ENCODE results near the gene HIC1.
A peak's percentile ranks its signal among the peaks of the same experiment; 100 is the strongest.
"Not testable (repeated sequence)": the region's sequence is repeated elsewhere in the genome, so short reads cannot be mapped to it uniquely, and the experiment has no call there.

HIC1 gene

DNA sequence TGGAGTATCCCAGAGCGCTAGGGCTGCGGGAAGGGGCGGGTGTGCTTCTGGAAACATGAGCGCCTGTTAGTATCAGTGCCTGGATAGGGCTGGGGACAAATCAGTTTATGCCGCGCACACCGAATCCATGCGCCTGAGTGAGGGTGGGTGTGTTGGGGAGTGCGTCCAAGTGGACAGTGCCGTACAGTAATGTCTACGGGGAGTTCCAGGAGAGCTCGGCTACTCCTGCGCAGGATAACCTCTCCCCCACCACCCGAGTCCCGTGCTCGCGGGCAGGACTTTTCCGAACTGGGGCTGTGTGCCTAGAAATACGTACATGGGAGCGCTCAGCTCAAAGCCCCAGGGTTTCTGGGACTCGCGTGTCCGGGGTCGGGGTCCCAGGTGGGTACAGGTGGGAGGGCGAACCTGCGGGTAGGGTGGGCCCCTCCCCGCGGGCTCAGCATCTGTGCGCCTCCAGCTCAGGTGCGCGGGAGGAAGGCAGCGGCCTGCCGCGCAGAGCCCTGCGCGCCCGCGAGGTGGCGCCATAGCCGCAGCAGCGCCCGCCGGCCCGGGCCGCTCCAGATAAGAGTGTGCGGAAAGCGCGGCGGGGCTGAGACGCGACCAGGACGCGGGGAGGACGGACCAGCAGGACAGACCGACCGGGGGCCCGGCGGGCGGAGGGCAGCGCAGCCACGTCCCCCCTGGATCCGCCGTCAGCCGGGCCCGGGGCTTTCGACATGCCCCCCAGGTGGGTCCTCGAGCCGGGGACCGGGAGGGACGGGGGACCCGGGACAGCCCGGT, at the start of gene HIC1:
Gene HIC1, plus strand, starts transcription at position 592 of the 780 bp plus-strand sequence. CDS start 1,588 bp downstream, outside the sequence.
- H3K27ac Mint-ChIP-seq = peak within 1 kb of the TSS; percentile 63
- H3K36me3 Mint-ChIP-seq (ENCODE audit: low read depth) = peaks cover 13% of the 10 kb centered on the region
- peaks cover 17% of the 10 kb centered on the region for H3K27me3 Mint-ChIP-seq
- peak within 1 kb of the TSS; percentile 73 for H3K4me3 Mint-ChIP-seq
- H3K4me1 Mint-ChIP-seq (ENCODE audit: low read depth) = peaks cover 33% of the 10 kb centered on the region
- H3K9me3 Mint-ChIP-seq = no peaks in the 10 kb centered on the region
- peak; percentile 89 for DNase-seq

DNA sequence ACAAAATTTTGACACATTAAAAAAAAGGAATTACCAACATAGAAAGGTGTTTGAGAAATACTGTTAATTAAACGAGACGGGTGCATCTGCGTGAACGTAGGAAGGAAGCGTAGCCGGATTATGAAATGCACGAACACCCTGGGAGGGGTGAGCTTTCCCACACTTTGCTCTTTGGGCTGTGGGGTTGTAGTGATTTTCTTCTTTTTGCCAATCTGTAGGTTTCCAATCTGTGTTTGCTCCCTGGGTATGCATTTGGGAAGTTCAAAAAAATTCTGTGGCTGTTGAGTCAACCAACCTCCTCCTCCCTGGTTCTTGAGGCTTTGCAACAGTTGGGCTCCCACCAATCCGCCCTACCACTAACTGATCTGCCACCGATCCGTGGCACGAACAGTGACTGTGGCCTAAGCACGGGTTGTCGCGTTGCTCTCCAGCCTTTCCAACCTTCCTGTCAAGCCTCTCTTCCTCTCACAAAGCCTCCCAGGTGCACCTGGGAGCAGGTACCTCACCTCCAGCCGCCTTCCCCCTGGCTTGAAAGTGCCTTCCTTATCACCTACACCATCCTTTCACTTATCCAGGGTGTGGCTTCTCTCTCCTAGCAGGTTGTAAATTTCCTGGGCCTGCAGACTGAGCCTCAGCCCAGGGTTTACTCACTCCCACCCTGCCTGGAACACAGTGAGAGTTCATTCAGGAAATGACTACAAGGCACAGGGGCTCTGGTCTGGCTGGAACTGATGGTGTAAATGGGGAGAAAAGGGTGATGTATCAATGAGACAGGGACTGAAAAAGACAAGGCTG, 46.4 kb upstream of the HIC1 start:
- DNase-seq = no peak
- H3K9me3 Mint-ChIP-seq = no peaks in the 10 kb centered on the region
- H3K4me1 Mint-ChIP-seq (ENCODE audit: low read depth) = no peaks in the 10 kb centered on the region
- no peak overlapping the region for H3K4me3 Mint-ChIP-seq
- peaks cover 7% of the 10 kb centered on the region for H3K27me3 Mint-ChIP-seq
- no peak overlapping the region for H3K27ac Mint-ChIP-seq
- no peaks in the 10 kb centered on the region for H3K36me3 Mint-ChIP-seq (ENCODE audit: low read depth)

GRCh38 chr17:2009737-2010136, 45.2 kb upstream of the HIC1 start:
- Mint-ChIP-seq H3K27me3 (peaks cover 7% of the 10 kb centered on the region), H3K4me3 (no peak overlapping the region), H3K4me1 (ENCODE audit: low read depth) (no peaks in the 10 kb centered on the region), H3K27ac (no peak overlapping the region), H3K36me3 (ENCODE audit: low read depth) (no peaks in the 10 kb centered on the region), H3K9me3 (no peaks in the 10 kb centered on the region)
- no peak for DNase-seq

DNA sequence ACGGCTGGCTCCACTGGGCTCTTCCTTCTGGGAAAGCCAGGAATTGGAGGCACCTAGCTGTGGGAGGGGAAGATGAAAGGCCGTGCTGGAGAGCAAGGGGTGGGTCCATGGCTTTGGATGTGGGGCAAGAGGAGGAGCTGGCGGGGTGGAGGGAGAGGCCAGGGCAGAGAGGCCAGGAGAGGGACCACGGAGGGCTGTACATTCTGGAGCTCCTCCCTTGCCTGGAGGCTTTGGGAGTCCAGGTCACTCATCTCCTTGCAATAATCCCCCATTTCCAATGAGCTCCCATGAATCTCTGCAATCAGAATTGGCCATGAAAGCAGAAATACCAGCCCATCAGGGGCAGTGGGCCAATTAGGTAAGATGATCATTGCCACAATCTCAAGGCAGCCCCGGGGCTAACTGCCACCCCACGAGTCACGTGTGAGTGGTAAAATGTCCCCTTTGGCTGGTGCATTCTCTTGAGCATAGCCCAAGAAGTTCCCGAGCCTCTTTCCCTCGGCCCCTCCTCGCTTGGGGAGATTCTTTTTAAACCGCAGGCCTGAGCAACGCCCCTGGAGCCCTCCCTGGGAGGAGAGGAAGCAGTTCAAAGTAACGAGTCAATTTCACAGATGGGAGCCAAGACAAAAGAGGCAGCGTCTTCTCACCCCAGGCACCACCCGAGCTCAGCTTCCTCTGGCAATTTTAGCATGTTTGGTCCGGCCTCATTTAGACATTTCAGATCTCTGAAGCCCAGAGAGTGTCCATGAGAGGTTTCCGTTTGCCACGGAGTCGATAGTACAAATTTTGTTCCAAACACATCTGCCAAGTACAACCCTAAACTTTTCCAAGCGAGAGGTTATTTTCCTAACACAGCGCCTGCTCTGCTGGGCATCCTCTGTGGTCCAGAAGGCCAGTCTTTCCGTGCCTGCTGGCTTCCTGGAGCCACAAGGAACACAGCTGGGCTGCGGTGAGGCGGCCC, 43.2 kb upstream of the HIC1 start:
- Mint-ChIP-seq H3K4me3 (no peak overlapping the region), H3K36me3 (ENCODE audit: low read depth) (no peaks in the 10 kb centered on the region), H3K27ac (no peak overlapping the region), H3K27me3 (peaks cover 7% of the 10 kb centered on the region), H3K9me3 (no peaks in the 10 kb centered on the region), H3K4me1 (ENCODE audit: low read depth) (no peaks in the 10 kb centered on the region)
- DNase-seq = no peak

DNA sequence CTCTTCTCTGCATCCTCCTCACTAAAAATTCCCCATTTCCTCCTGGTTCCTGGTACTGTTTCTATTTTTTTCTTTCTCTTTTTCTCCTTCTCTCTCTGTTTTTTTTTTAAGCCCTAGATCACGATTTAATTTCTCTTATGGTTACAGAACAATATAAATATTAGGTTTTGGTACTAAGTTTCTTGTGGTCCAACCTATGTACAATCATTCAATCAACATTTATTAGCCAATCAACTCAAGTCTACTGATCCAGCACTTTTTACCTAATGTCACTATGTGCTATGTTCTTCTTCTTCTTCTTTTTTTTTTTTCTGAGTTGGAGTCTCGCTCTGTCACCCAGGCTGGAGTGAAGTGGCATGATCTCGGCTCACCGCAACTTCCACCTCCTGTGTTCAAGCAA, 42.4 kb upstream of the HIC1 start:
- Mint-ChIP-seq H3K4me3 (no peak overlapping the region), H3K27ac (no peak overlapping the region), H3K27me3 (peaks cover 7% of the 10 kb centered on the region), H3K9me3 (no peaks in the 10 kb centered on the region), H3K36me3 (ENCODE audit: low read depth) (no peaks in the 10 kb centered on the region), H3K4me1 (ENCODE audit: low read depth) (no peaks in the 10 kb centered on the region)
- DNase-seq = no peak

DNA sequence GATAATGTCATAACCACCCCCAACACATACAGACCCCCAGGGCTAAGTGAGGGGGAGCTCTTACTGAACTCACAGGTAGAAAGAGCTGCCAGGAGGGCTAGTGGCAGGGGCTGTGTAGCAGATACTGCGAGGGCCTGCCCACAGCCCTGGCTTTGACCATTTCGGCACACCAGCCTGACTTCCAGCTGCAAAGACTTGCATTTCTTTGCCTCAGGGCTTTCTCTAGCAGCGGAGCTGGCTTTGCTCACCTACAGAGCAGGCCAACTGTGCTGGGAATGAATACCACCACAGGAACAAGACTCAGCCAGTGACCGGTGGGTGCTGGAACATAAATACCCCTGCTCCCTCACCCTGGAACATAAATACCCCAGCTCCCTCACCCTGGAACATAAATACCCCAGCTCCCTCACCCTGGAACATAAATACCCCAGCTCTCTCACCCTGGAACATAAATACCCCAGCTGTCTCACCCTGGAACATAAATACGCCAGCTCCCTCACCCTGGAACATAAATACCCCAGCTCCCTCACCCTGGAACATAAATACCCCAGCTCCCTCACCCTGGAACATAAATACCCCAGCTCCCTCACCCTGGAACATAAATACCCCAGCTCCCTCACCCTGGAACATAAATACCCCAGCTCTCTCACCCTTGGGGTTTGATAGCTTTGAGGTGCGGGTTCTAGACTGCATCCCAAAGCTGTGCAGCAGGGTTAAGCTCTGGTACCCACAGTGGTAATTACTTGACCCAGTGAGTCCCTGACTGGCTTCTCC, 41.5 kb upstream of the HIC1 start:
- not testable (repeated sequence) for H3K27me3 Mint-ChIP-seq

GRCh38 chr17:2013994-2014317, 40.9 kb upstream of the HIC1 start:
- DNase-seq = no peak
- Mint-ChIP-seq H3K27me3 (peaks cover 11% of the 10 kb centered on the region), H3K4me1 (ENCODE audit: low read depth) (no peaks in the 10 kb centered on the region), H3K36me3 (ENCODE audit: low read depth) (no peaks in the 10 kb centered on the region), H3K9me3 (no peaks in the 10 kb centered on the region), H3K4me3 (no peak overlapping the region), H3K27ac (no peak overlapping the region)

More for the DNA sequence above, 41.5 kb upstream of the HIC1 start:
- H3K36me3 Mint-ChIP-seq (ENCODE audit: low read depth); H3K27ac Mint-ChIP-seq; H3K4me1 Mint-ChIP-seq (ENCODE audit: low read depth); H3K4me3 Mint-ChIP-seq; DNase-seq; H3K9me3 Mint-ChIP-seq: not testable (repeated sequence)

- H3K27me3 Mint-ChIP-seq = peaks cover 16% of the 10 kb centered on the region
- no peak for DNase-seq
- H3K4me1 Mint-ChIP-seq (ENCODE audit: low read depth) = no peaks in the 10 kb centered on the region
- no peaks in the 10 kb centered on the region for H3K9me3 Mint-ChIP-seq
- no peak overlapping the region for H3K27ac Mint-ChIP-seq
- no peak overlapping the region for H3K4me3 Mint-ChIP-seq
- no peaks in the 10 kb centered on the region for H3K36me3 Mint-ChIP-seq (ENCODE audit: low read depth)
Measured at GRCh38 chr17:2015314-2015713, 39.6 kb upstream of the HIC1 start.

GRCh38 chr17:2016494-2016893, 38.4 kb upstream of the HIC1 start:
- no peaks in the 10 kb centered on the region for H3K4me1 Mint-ChIP-seq (ENCODE audit: low read depth)
- H3K27me3 Mint-ChIP-seq = peaks cover 18% of the 10 kb centered on the region
- H3K9me3 Mint-ChIP-seq = no peaks in the 10 kb centered on the region
- no peak for DNase-seq
- no peak overlapping the region for H3K4me3 Mint-ChIP-seq
- H3K36me3 Mint-ChIP-seq (ENCODE audit: low read depth) = no peaks in the 10 kb centered on the region
- no peak overlapping the region for H3K27ac Mint-ChIP-seq

- Mint-ChIP-seq H3K9me3 (no peaks in the 10 kb centered on the region), H3K27me3 (peaks cover 16% of the 10 kb centered on the region), H3K4me1 (ENCODE audit: low read depth) (no peaks in the 10 kb centered on the region), H3K27ac (no peak overlapping the region), H3K36me3 (ENCODE audit: low read depth) (no peaks in the 10 kb centered on the region), H3K4me3 (no peak overlapping the region)
- DNase-seq = no peak
Measured at GRCh38 chr17:2017274-2017941, 37.5 kb upstream of the HIC1 start.

DNA sequence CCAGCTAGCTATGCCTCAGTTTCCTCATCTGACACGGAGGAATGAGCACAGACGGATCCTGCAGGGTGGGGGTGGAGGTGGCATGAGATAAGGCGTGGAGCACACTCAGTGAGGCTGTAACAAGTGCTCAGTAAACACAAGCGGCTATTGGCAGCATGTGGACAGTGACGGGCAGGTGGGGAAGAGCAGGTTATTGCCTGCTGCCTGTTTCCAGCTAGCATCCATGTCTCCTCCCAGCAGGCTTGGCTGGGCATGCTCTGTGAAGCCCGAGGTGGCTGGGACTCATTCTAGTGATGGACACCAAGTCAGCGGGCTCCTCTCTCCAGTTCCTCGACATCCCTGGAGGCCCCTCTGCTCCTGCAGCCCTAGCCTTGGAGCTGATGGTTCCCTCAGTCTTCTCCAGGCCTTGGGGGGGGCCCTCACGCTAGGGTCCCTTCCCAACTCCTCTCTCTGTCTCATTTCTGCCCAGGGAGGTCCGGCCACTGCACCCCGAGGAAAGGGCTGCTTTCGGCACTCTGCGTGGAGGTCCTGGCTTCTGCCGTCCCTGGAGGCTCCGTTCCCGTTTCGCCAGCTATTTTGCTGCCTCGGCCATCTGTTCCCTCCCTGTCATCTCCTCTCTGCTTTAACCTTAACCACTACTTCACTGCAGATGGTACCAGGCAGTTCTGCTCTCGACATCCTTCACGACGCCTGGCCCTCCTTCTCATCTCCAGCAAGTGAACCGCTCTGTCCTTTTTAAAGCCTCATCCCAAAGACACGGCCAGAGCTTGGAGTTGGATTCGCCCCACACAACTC, 36.0 kb upstream of the HIC1 start:
- peaks cover 24% of the 10 kb centered on the region for H3K27me3 Mint-ChIP-seq
- no peaks in the 10 kb centered on the region for H3K36me3 Mint-ChIP-seq (ENCODE audit: low read depth)
- H3K27ac Mint-ChIP-seq = no peak overlapping the region
- no peaks in the 10 kb centered on the region for H3K9me3 Mint-ChIP-seq
- no peak overlapping the region for H3K4me3 Mint-ChIP-seq
- H3K4me1 Mint-ChIP-seq (ENCODE audit: low read depth) = peaks cover 6% of the 10 kb centered on the region
- DNase-seq = no peak

- Mint-ChIP-seq H3K27me3 (peaks cover 30% of the 10 kb centered on the region), H3K36me3 (ENCODE audit: low read depth) (no peaks in the 10 kb centered on the region), H3K9me3 (no peaks in the 10 kb centered on the region), H3K4me3 (no peak overlapping the region), H3K27ac (no peak overlapping the region), H3K4me1 (ENCODE audit: low read depth) (peaks cover 8% of the 10 kb centered on the region)
- no peak for DNase-seq
Measured at GRCh38 chr17:2019723-2020122, 35.2 kb upstream of the HIC1 start.

- Mint-ChIP-seq H3K27me3 (peaks cover 36% of the 10 kb centered on the region), H3K36me3 (ENCODE audit: low read depth) (no peaks in the 10 kb centered on the region), H3K9me3 (no peaks in the 10 kb centered on the region), H3K4me1 (ENCODE audit: low read depth) (peaks cover 11% of the 10 kb centered on the region), H3K27ac (no peak overlapping the region), H3K4me3 (no peak overlapping the region)
- no peak for DNase-seq
Measured at GRCh38 chr17:2020721-2021120, 34.2 kb upstream of the HIC1 start.

Measured in activated T-cell treated with anti-CD3 and anti-CD28 coated beads, Interleukin-2, amount 50 U/mL, for 24 hours (primary cell).